B cell (primary cell): ENCODE data around the gene NMNAT2. TPM values are rescaled to one million over a fixed set of nuclear protein-coding genes. Genes with fewer than 3 reads are reported as not detected.

Source experiments
- ATAC-seq: fragments of 200-7000 bp; cut with Tn5 transposase; one replicate; pipeline ENCODE4 v1.10.0; 2021; ENCODE audit warnings: low read depth, mild to moderate bottlenecking, moderate number of reproducible peaks, moderate library complexity
- CTCF ChIA-PET: fragments of 350-600 bp; sonication (Branson Sonifier 250); formaldehyde crosslinking; loops from one replicate; lab custom pipeline; 2021; ENCODE audit warnings: antibody characterized with exemption, inconsistent platforms; lab: Charles Lee
- POLR2A ChIA-PET: fragments of 350-600 bp; sonication (Branson Sonifier 250); formaldehyde crosslinking; loops from one replicate; lab custom pipeline; 2021; ENCODE audit warnings: antibody characterized with exemption; lab: Charles Lee
- DNase-seq: peaks from one replicate; pipeline ENCODE4 v3.0.0; 2013
- H2AFZ ChIP-seq: 2 replicates; pipeline ENCODE4 v1.6.1; 2012; ENCODE audit warnings: mild to moderate bottlenecking, low read depth, low read length; ENCODE audit not compliant: insufficient read depth, poor library complexity, severe bottlenecking
- H3K27ac ChIP-seq, 2 donors: 1 replicate in 1 of 2; 2 replicates in 1 of 2; pipeline ENCODE4 v1.5.1; 2012 to 2013; ENCODE audit warnings: low read length in 2 of 2, mild to moderate bottlenecking in 2 of 2, moderate library complexity in 1 of 2
- H3K27me3 ChIP-seq, 4 experiments: fragments of 200-600 bp in 1 of 4; sonication (generic) in 1 of 4; replicated peaks in 1 of 4; 1 replicate in 2 of 4; 2 replicates in 2 of 4; pipeline versions ENCODE4 v1.6.1 to v1.7.0; 2013 to 2016; ENCODE audit warnings: low read length in 3 of 4, mild to moderate bottlenecking in 2 of 4, mixed read lengths in 1 of 4, moderate library complexity in 1 of 4; ENCODE audit not compliant: insufficient read depth in 4 of 4, control insufficient read depth in 3 of 4; ENCODE audit errors: control extremely low read depth in 1 of 4
- H3K36me3 ChIP-seq, 2 experiments: replicated peaks in 1 of 2; 1 replicate in 1 of 2; 2 replicates in 1 of 2; pipeline versions ENCODE4 v1.6.1 to v1.7.1; 2013; ENCODE audit warnings: low read length in 1 of 2; ENCODE audit not compliant: insufficient read depth in 2 of 2, control insufficient read depth in 1 of 2; ENCODE audit errors: control extremely low read depth in 1 of 2, extremely low read depth in 1 of 2
- H3K4me1 ChIP-seq, 2 donors: fragments of 200-600 bp in 1 of 2; sonication (generic) in 1 of 2; 1 replicate in 1 of 2; 2 replicates in 1 of 2; pipeline versions ENCODE4 v1.5.1 to v1.6.1; 2013 to 2017; ENCODE audit warnings: low read length in 2 of 2; ENCODE audit not compliant: control insufficient read depth in 2 of 2, insufficient read depth in 2 of 2
- H3K4me2 ChIP-seq: replicated peaks from 2 replicates; pipeline ENCODE3; 2012; ENCODE audit warnings: mild to moderate bottlenecking, low read depth, low read length; ENCODE audit not compliant: poor library complexity, severe bottlenecking
- H3K4me3 ChIP-seq, 5 experiments: fragments of 200-600 bp in 1 of 5; sonication (generic) in 1 of 5; 1 replicate in 3 of 5; 2 replicates in 2 of 5; pipeline versions ENCODE4 v1.5.1 to v1.7.0; 2011 to 2016; ENCODE audit warnings: low read length in 4 of 5, mild to moderate bottlenecking in 4 of 5, low read depth in 2 of 5, control low read depth in 1 of 5, moderate library complexity in 1 of 5; ENCODE audit not compliant: insufficient read depth in 1 of 5; ENCODE audit errors: control extremely low read depth in 1 of 5, extremely low read depth in 1 of 5
- H3K79me2 ChIP-seq: fragments of 200-600 bp; sonication (generic); one replicate; pipeline ENCODE4 v1.6.0; 2016; ENCODE audit warnings: low read length; ENCODE audit not compliant: control insufficient read depth, insufficient read depth
- H3K9ac ChIP-seq: fragments of 200-600 bp; sonication (generic); 2 replicates; pipeline ENCODE4 v1.6.1; 2017; ENCODE audit warnings: mild to moderate bottlenecking, low read length, moderate library complexity
- H3K9me3 ChIP-seq, 3 donors: one replicate each; pipeline versions ENCODE4 v1.6.1 to v1.7.1; 2013; ENCODE audit warnings: low read length in 2 of 3; ENCODE audit not compliant: control insufficient read depth in 2 of 3, insufficient read depth in 1 of 3; ENCODE audit errors: control extremely low read depth in 1 of 3
- H4K20me1 ChIP-seq: 2 replicates; pipeline ENCODE4 v1.6.0; 2012; ENCODE audit warnings: mild to moderate bottlenecking, low read length; ENCODE audit not compliant: insufficient read depth, control insufficient read depth, poor library complexity, severe bottlenecking
- H3K27ac Mint-ChIP-seq: one replicate; pipeline ENCODE4 v1.8.0; 2021; ENCODE audit warnings: mixed read lengths
- H3K27me3 Mint-ChIP-seq: one replicate; pipeline ENCODE4 v1.8.0; 2021; ENCODE audit warnings: mixed read lengths
- H3K4me1 Mint-ChIP-seq: one replicate; pipeline ENCODE4 v1.8.0; 2021; ENCODE audit warnings: mixed read lengths
- H3K4me3 Mint-ChIP-seq: one replicate; pipeline ENCODE4 v1.8.0; 2021; ENCODE audit warnings: mixed read lengths
- H3K9me3 Mint-ChIP-seq: one replicate; pipeline ENCODE4 v1.8.0; 2022; ENCODE audit warnings: mixed read lengths; ENCODE audit not compliant: insufficient read depth
- CTCF ChIP-seq: fragments of 200-600 bp; IDR thresholded peaks from one replicate; pipeline ENCODE4 v1.8.0; 2022; ENCODE audit warnings: antibody characterized with exemption, mild to moderate bottlenecking
- EZH2 ChIP-seq: IDR thresholded peaks from 2 replicates; pipeline ENCODE4 v1.6.1; 2012; ENCODE audit warnings: borderline replicate concordance, low read depth, mild to moderate bottlenecking, moderate library complexity, low read length; ENCODE audit not compliant: insufficient read depth, poor library complexity, severe bottlenecking
- WGBS: methylation state at CpG from one replicate; pipeline ENCODE4 v1.1.5; 2013; ENCODE audit warnings: missing lambda C conversion rate; ENCODE audit not compliant: insufficient coverage; 5-methylcytosine and 5-hydroxymethylcytosine counted together
- intact Hi-C: fragments of 100-400 bp; cut with micrococcal nuclease; formaldehyde crosslinking; loops from one replicate; pipeline ENCODE4 v1.10.0; 2022
- polyA plus RNA-seq: library from polyadenylated mRNA; depleted of rRNA; stranded (reverse); fragments of >200 nt; gene quantifications from 2 replicates; pipeline ENCODE4 v1.2.3, GENCODE V29; 2012
- total RNA-seq, 2 donors: library from RNA; stranded (reverse); fragments of 120-200 nt in 1 of 2; gene quantifications; 1 replicate in 1 of 2; 2 replicates in 1 of 2; pipeline versions ENCODE4 v1.2.3 to v1.2.4, GENCODE V29; 2013 to 2022

Gene NMNAT2
- total and polyA plus RNA-seq, 2 donors (not counting 1 experiment from before 2014, with no cell fraction given), result not detected

GRCh38 chr1:183411091-183411490 is 7.1 kb downstream of the NMNAT2 start:
- POLR2A ChIA-PET, result no interaction called here
- Histone ChIP-seq H3K36me3 (no peaks in the 10 kb centered on the region), H4K20me1 (no peaks in the 10 kb centered on the region), H3K9ac (no peak overlapping the region), H3K4me2 (no peak overlapping the region), H3K4me3 (no peak overlapping the region), H3K9me3 (no peaks in the 10 kb centered on the region), H3K79me2 (no peaks in the 10 kb centered on the region), H3K27ac (no peak overlapping the region), H2AFZ (no peak overlapping the region), H3K4me1 (no peaks in the 10 kb centered on the region), H3K27me3 (peaks cover 0 to 16% (median 4%) of the 10 kb centered on the region in 4 experiments)
- no peak for DNase-seq
- TF ChIP-seq CTCF (no peak), EZH2 (no peak)
- Mint-ChIP-seq H3K9me3 (no peaks in the 10 kb centered on the region), H3K4me1 (no peaks in the 10 kb centered on the region), H3K27me3 (peaks cover 35% of the 10 kb centered on the region), H3K4me3 (no peak overlapping the region), H3K27ac (no peak overlapping the region)
- ATAC-seq, result no peak
- CTCF ChIA-PET, result interaction anchor here (0.5 kb wide), 1 partner anchor 73 kb away, joined by 4 read pairs; no protein-coding TSS in a partner anchor
- 100% methylated on average over 1 of the region's 2 CpGs for WGBS
- intact Hi-C loops, result no loop called here

GRCh38 chr1:183407961-183408360 is 10.2 kb downstream of the NMNAT2 start:
- no peaks in the 10 kb centered on the region for H3K79me2 ChIP-seq
- no peak for ATAC-seq
- WGBS, result no CpG with 5 or more reads among the region's 1 CpG
- POLR2A ChIA-PET, result no interaction called here
- peaks cover 44% of the 10 kb centered on the region for H3K27me3 Mint-ChIP-seq
- H3K4me2 ChIP-seq, result no peak overlapping the region
- H3K4me1 Mint-ChIP-seq, result no peaks in the 10 kb centered on the region
- no peak overlapping the region for H3K9ac ChIP-seq
- CTCF ChIA-PET, result no interaction called here
- H3K4me1 ChIP-seq, result no peaks in the 10 kb centered on the region
- no peaks in the 10 kb centered on the region for H3K36me3 ChIP-seq
- no peaks in the 10 kb centered on the region for H3K9me3 ChIP-seq
- no peak overlapping the region for H3K4me3 Mint-ChIP-seq
- DNase-seq, result no peak
- H4K20me1 ChIP-seq, result no peaks in the 10 kb centered on the region
- peaks cover 0 to 4% (median 2%) of the 10 kb centered on the region in 4 experiments for H3K27me3 ChIP-seq
- TF ChIP-seq CTCF (no peak), EZH2 (no peak)
- H3K27ac Mint-ChIP-seq, result no peak overlapping the region
- no peak overlapping the region for H3K27ac ChIP-seq
- H3K4me3 ChIP-seq, result no peak overlapping the region
- intact Hi-C loops, result no loop called here
- H2AFZ ChIP-seq, result no peak overlapping the region
- H3K9me3 Mint-ChIP-seq, result no peaks in the 10 kb centered on the region
